Muscle layer of colon (tissue), 2 donors: Measurements from ENCODE around the gene GMPR.

ENCODE experiments used
- H3K27ac ChIP-seq: one replicate; pipeline ENCODE4 v1.7.0; 2013; ENCODE audit warnings: low read depth, mild to moderate bottlenecking, low read length, moderate library complexity
- H3K27me3 ChIP-seq, 2 donors: one replicate each; pipeline ENCODE4 v1.7.0; 2013; ENCODE audit warnings: low read length in 2 of 2, mild to moderate bottlenecking in 2 of 2; ENCODE audit not compliant: insufficient read depth in 2 of 2, control insufficient read depth in 1 of 2
- H3K36me3 ChIP-seq: one replicate; pipeline ENCODE4 v1.7.0; 2013; ENCODE audit warnings: mild to moderate bottlenecking, low read length; ENCODE audit not compliant: insufficient read depth
- H3K4me1 ChIP-seq: one replicate; pipeline ENCODE4 v1.7.0; 2013; ENCODE audit warnings: mild to moderate bottlenecking, low read length; ENCODE audit not compliant: insufficient read depth
- H3K4me3 ChIP-seq, 2 donors: one replicate each; pipeline ENCODE4 v1.7.0; 2013; ENCODE audit warnings: low read length in 2 of 2, low read depth in 1 of 2, mild to moderate bottlenecking in 1 of 2, moderate library complexity in 1 of 2
- H3K9ac ChIP-seq: one replicate; pipeline ENCODE4 v1.7.0; 2013; ENCODE audit warnings: low read length
- H3K9me3 ChIP-seq: one replicate; pipeline ENCODE4 v1.7.0; 2013; ENCODE audit warnings: mild to moderate bottlenecking, low read length
- donor health status: abdominal sarcoma.
- donor health status: Adenocarcinoma of cecum.

The GMPR gene

DNA sequence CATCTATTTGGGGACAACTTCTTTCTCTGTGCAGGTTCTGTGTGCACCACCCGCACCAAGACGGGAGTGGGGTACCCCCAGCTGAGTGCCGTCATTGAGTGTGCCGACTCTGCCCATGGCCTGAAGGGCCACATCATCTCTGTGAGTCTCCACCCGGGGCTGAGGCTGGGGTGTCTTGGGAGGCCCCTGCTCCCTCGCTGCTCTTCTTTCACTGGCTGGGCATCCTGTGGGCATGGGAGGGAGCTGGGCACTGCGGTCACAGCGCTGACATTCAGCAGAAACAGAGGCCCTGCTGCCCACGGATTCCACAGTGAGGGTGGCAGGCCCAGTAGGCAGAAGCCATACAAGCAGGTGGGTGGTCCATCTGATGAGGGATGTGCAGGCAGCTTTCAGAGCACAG is 40.4 kb downstream of the GMPR start:
- Histone ChIP-seq H3K4me3 (no peak overlapping the region), H3K4me1 (peaks cover 13% of the 10 kb centered on the region), H3K36me3 (peaks cover 9% of the 10 kb centered on the region), H3K9ac (no peak overlapping the region), H3K27ac (no peak overlapping the region), H3K9me3 (no peaks in the 10 kb centered on the region), H3K27me3 (no peaks in the 10 kb centered on the region)

DNA sequence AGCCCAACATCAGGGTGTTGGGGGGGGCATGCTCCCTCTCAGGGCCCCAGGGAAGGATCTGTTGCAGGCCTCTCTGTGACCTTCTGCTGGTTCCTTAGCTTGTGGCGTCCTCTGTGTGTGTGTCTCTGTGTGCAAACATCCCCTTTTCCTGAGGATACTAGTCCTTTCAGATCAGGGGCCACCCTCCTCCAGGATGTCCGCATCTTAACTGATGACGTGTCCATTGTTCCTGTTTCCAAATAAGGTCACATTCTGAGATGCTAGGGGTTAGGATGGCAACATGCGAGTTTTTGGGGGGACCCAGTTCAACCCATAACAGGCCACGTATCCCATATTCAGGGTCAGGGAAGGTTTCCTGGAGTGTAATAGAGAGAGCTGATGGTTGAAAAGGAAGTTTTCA is 40.9 kb downstream of the GMPR start:
- no peak overlapping the region for H3K27ac ChIP-seq

DNA sequence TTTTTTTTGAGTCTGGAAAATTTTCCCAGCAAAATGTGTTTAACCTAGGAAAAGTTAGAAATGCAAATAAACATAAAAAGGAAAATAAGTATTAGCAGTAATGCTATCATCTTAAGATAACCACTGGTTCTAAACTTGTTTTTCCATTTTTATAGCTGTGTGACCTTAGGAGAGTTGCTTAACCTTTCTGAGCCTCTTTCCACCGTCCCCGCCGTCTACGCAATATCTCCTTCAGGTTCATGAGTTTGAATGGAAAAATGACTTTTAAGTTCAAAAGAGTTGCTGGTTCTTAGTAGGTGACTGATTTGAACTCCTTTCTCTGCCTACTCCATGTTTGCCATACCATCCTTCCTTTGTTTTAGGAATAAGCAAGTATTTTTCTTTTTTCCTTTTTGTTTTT is 44.0 kb downstream of the GMPR start:
- H3K36me3 ChIP-seq: peaks cover 9% of the 10 kb centered on the region

More for the DNA sequence above, 40.9 kb downstream of the GMPR start:
- no peak overlapping the region for H3K9ac ChIP-seq
- H3K4me1 ChIP-seq: peaks cover 13% of the 10 kb centered on the region
- no peak overlapping the region for H3K4me3 ChIP-seq
- no peaks in the 10 kb centered on the region for H3K9me3 ChIP-seq
- H3K27me3 ChIP-seq: no peaks in the 10 kb centered on the region
- peaks cover 9% of the 10 kb centered on the region for H3K36me3 ChIP-seq

DNA sequence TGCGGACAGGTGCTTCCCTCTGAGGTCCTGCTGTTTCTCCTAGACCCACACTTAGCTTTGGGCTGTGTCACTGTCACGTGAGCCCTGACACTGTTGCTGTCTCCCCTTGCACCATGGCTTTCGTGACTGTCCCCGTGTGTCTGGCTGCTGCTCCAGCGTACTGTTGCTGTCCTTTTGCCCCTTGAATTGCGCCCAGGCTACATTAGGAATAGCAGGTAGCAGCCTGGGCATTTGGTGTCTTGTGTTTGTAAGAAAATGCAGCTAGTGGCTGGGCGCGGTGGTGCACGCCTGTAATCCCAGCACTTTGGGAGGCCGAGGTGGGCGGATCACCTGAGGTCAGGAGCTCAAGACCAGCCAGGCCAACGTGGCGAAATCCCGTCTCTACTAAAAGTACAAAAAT is 46.1 kb downstream of the GMPR start:
- Histone ChIP-seq H3K27me3 (no peaks in the 10 kb centered on the region), H3K4me1 (no peaks in the 10 kb centered on the region), H3K36me3 (no peaks in the 10 kb centered on the region), H3K4me3 (no peak overlapping the region), H3K9ac (no peak overlapping the region), H3K9me3 (no peaks in the 10 kb centered on the region), H3K27ac (no peak overlapping the region)

More for the DNA sequence above, 44.0 kb downstream of the GMPR start:
- Histone ChIP-seq H3K9me3 (no peaks in the 10 kb centered on the region), H3K27ac (no peak overlapping the region), H3K9ac (no peak overlapping the region), H3K4me1 (peaks cover 10% of the 10 kb centered on the region), H3K4me3 (no peak overlapping the region), H3K27me3 (no peaks in the 10 kb centered on the region)

DNA sequence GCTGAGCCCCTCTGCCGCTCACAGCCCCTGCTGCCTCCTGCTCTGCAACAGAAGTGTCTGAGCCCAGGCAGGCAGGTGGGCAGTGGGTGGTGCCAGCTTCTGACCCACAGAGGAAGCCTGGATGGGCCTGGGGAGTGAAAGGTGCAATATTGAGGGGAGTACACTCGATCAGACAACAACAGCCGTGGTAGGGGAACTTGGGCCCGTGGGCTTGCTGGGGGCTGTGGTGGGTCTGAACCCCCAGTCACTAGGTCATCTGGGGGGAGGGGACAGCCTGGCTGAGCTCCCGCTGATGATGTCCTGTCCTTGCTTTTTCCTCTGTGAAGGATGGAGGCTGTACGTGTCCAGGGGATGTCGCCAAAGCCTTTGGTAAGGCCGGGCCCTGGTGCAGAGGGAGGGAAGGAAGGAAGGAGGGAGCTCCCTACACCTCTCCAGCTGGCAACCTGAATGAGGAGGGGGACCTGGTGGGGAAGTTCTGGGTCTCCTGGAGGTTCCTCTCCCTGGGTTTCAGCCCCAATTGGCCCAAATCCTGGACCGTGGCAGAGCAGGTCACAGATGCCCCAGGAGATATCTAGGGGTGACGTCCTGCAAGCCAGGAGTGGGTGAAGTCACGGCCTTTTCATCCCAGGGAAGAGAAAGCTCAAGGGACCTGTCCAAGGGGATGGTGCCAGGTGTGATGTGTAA is 47.2 kb downstream of the GMPR start:
- Histone ChIP-seq H3K27ac (no peak overlapping the region), H3K4me3 (no peak overlapping the region), H3K27me3 (no peaks in the 10 kb centered on the region)

DNA sequence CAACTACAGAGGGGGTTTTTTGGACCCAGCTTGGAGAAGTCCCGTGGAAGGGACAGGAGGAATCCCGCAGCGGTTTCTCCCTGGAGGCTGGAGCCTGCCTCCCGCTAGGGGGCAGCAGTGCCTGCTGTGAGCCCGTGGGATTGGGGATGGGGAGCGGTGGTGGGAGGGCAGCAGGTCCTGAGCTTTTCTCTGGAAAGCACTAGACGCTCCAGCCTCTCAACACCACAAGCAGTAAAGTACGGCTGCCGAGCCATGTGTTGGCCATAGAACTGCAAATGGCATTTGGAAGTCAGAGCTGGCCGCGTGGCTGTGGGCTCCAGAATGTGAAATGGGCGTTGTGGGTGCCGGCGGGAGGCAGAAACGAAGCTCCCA is 47.8 kb downstream of the GMPR start:
- Histone ChIP-seq H3K4me3 (no peak overlapping the region), H3K27ac (no peak overlapping the region)

More for the DNA sequence above, 47.2 kb downstream of the GMPR start:
- H3K9me3 ChIP-seq: no peaks in the 10 kb centered on the region
- no peak overlapping the region for H3K9ac ChIP-seq
- no peaks in the 10 kb centered on the region for H3K4me1 ChIP-seq
- H3K36me3 ChIP-seq: no peaks in the 10 kb centered on the region

DNA sequence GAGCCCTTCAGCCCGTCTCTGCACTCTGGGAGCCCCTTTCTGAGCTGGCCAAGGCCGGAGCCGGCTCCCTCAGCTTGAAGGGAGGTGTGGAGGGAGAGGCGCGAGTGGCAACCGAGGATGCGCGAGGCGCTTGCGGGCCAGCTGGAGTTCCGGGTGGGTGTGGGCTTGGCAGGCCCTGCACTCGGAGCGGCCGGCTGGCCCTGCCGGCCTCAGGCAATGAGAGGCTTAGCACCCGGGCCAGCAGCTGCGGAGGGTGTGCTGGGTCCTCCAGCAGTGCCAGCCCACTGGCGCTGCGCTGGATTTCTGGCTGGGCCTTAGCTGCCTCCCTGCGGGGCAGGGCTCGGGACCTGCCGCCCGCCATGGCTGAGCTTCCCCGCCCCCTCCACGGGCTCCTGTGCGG is 49.8 kb downstream of the GMPR start:
- H3K27me3 ChIP-seq: no peaks in the 10 kb centered on the region
- no peak overlapping the region for H3K27ac ChIP-seq
- no peak overlapping the region for H3K4me3 ChIP-seq
- no peaks in the 10 kb centered on the region for H3K36me3 ChIP-seq
- H3K9ac ChIP-seq: no peak overlapping the region
- no peaks in the 10 kb centered on the region for H3K9me3 ChIP-seq
- no peaks in the 10 kb centered on the region for H3K4me1 ChIP-seq

More for the DNA sequence above, 47.8 kb downstream of the GMPR start:
- Histone ChIP-seq H3K4me1 (no peaks in the 10 kb centered on the region), H3K9ac (no peak overlapping the region), H3K36me3 (no peaks in the 10 kb centered on the region), H3K9me3 (no peaks in the 10 kb centered on the region), H3K27me3 (no peaks in the 10 kb centered on the region)

DNA sequence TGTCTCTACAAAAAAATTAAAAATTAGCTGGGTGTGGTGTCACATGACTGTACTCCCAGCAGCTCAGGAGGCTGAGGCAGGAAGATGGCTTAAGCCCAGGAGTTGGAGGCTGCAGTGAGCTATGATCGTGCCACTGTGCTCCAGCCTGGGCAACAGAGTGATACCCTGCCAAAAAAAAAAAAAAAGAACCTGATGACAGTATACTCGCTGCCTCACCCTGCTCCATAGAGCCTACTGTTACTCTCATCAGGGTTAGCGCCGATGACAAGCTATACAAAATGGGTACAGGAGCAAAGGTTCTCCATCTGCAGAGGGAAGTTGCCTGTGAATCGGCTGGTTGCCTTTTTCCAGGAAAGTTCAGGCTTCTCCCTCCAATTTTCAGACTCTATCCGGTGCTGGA is 53.4 kb downstream of the GMPR start:
- Histone ChIP-seq H3K9me3 (no peaks in the 10 kb centered on the region), H3K27ac (no peak overlapping the region), H3K36me3 (no peaks in the 10 kb centered on the region), H3K9ac (no peak overlapping the region), H3K4me3 (no peak overlapping the region), H3K27me3 (no peaks in the 10 kb centered on the region), H3K4me1 (no peaks in the 10 kb centered on the region)

DNA sequence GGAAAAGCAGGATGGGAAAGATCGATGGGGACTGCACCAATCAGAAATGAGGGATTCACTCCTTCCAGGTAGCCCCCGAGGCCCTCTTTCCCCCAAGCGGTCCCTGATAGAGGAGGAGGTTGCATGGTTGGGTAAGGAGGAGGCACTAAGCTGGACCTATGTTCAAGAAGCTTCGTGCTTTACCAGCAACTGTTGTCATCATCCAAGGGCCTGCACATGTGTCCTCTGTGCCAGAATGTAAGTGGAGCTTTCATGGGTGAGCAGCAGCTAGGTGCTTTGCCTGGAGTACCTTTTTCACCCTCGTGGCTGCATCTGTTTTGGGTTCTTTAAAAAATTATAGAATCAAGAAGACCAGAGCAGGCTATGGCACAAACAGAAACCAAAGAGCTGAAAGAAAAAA is 54.0 kb downstream of the GMPR start:
- Histone ChIP-seq H3K4me1 (no peaks in the 10 kb centered on the region), H3K36me3 (no peaks in the 10 kb centered on the region), H3K4me3 (no peak overlapping the region), H3K9ac (no peak overlapping the region), H3K27ac (no peak overlapping the region), H3K27me3 (no peaks in the 10 kb centered on the region), H3K9me3 (no peaks in the 10 kb centered on the region)

DNA sequence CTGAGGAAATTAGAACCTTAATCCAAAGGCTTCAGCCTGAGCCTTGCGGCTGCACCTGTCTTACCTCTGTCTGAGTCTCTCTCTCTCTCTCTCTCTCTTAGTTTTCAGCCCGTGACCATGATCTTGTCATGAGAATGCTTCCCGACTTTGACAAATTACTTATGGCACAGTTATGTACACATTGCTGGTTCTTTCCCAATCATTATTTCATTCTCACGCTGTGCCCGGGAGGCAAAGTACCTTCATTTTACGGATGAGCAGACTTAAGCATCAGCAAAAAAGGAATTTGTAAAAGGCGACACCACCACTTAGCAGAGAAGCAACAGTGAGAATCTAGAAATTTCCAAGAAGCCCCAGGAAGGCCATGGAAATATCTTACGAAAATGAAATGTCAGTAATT is 54.6 kb downstream of the GMPR start:
- Histone ChIP-seq H3K9ac (no peak overlapping the region), H3K27me3 (no peaks in the 10 kb centered on the region), H3K36me3 (no peaks in the 10 kb centered on the region), H3K27ac (no peak overlapping the region), H3K4me1 (no peaks in the 10 kb centered on the region), H3K4me3 (no peak overlapping the region), H3K9me3 (no peaks in the 10 kb centered on the region)

DNA sequence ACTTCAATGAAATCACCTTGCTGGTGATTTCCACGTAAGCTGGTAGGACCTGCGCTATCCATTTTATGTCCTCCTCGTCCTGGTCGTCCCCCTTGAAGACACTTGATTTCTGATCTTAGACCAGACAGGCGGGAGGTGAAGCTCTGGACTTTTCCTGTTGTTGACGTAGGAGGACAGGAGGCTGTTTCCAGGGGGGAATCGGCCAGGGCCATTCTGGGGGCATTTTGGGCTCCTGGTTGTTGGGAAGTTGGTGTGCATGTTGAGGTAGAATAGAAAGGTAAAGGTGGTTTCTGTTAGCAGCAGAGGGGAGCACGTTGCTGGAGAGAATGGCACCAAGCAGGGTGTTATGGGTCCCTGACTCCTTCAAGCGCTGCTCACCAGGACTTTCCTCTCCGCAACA is 56.0 kb downstream of the GMPR start:
- no peaks in the 10 kb centered on the region for H3K36me3 ChIP-seq
- no peaks in the 10 kb centered on the region for H3K9me3 ChIP-seq
- H3K4me1 ChIP-seq: no peaks in the 10 kb centered on the region
- H3K4me3 ChIP-seq: no peak overlapping the region
- no peak overlapping the region for H3K27ac ChIP-seq
- H3K27me3 ChIP-seq: no peaks in the 10 kb centered on the region
- no peak overlapping the region for H3K9ac ChIP-seq

DNA sequence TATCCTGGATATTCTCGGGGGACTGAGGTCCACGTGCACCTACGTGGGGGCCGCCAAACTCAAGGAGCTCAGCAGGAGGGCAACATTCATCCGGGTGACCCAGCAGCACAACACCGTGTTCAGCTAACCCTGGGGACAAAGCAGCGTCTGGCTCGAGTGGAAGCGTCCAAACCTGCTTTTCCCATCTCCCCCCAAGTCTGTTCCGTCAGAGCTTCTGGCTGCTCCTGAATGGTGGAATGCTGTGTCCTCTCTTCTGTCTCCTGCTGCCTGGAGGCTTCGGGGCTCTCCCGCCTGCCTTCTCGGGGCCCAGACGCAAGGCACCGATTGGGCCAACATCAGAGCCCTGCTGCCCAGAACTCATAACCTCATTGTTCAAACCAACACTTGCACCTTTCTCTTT is 56.7 kb downstream of the GMPR start:
- no peaks in the 10 kb centered on the region for H3K9me3 ChIP-seq
- H3K9ac ChIP-seq: no peak overlapping the region
- no peaks in the 10 kb centered on the region for H3K36me3 ChIP-seq

More for the DNA sequence above, 56.7 kb downstream of the GMPR start:
- H3K4me1 ChIP-seq: no peaks in the 10 kb centered on the region
- no peak overlapping the region for H3K4me3 ChIP-seq
- no peak overlapping the region for H3K27ac ChIP-seq
- no peaks in the 10 kb centered on the region for H3K27me3 ChIP-seq
